ENCODE measurements around the gene PCK2. TPM values are rescaled to one million over a fixed set of nuclear protein-coding genes. Genes with fewer than 3 reads are reported as not detected.
A peak's percentile ranks its signal among the peaks of the same experiment; 100 is the strongest.

The PCK2 gene
- total and polyA plus RNA-seq, 2 of the 13 experiments (the other 11 are each of a cell fraction or from before 2014, with no cell fraction given), result 129 to 272 TPM

GRCh38 chr14:24137529-24138395 is 43.7 kb downstream of the PCK2 start (continued):
- TF ChIP-seq THAP9 (CRISPR knock-in tag; IDR thresholded peaks at IDR 0.05; ENCODE audit: borderline replicate concordance) (no peak), ZNF552 (CRISPR knock-in tag; IDR thresholded peaks at IDR 0.05; ENCODE audit: borderline replicate concordance) (peak; percentile 46; the same call in 1 of the 2 replicates), SALL1 (CRISPR knock-in tag; IDR thresholded peaks at IDR 0.05) (no peak; the same call in 1 of the 2 replicates), TRIM24 (CRISPR knock-in tag; IDR thresholded peaks at IDR 0.05) (no peak), NFIC (IDR thresholded peaks at IDR 0.05; ENCODE audit: low read length) (no peak), NR2F2 (IDR thresholded peaks at IDR 0.05; ENCODE audit: borderline replicate concordance, low read depth) (no peak), ZNF550 (CRISPR knock-in tag; IDR thresholded peaks at IDR 0.05; ENCODE audit: borderline replicate concordance) (no peak; the same call in 1 of the 2 replicates), EP300 (IDR thresholded peaks at IDR 0.05; ENCODE audit: low read depth in 2 of 2, low read length in 2 of 2) (no peak), EP300 (CRISPR knock-in tag; IDR thresholded peaks at IDR 0.05; ENCODE audit: borderline replicate concordance) (0 out of 2 replicates have a peak, but pooled peaks have one; percentile 28), FOXP1 (IDR thresholded peaks at IDR 0.05) (no peak), FOXP1 (CRISPR knock-in tag; IDR thresholded peaks at IDR 0.05) (no peak), ZNF224 (CRISPR knock-in tag; IDR thresholded peaks at IDR 0.05) (no peak), NFYC (CRISPR knock-in tag; IDR thresholded peaks at IDR 0.05) (no peak), ZNF883 (CRISPR knock-in tag; IDR thresholded peaks at IDR 0.05; ENCODE audit: not compliant biosample characterization) (no peak), ZBTB49 (CRISPR knock-in tag; IDR thresholded peaks at IDR 0.05; ENCODE audit: borderline replicate concordance) (peak; percentile 67; the same call in 1 of the 2 replicates), ZNF234 (CRISPR knock-in tag; conservative IDR thresholded peaks at IDR 0.05) (no peak), KDM3A (CRISPR knock-in tag; IDR thresholded peaks at IDR 0.05; ENCODE audit: low read depth) (0 out of 2 replicates have a peak, but pooled peaks have one; percentile 4), ZNF225 (CRISPR knock-in tag; IDR thresholded peaks at IDR 0.05) (peak; percentile 13; the same call in 1 of the 2 replicates), SAFB2 (CRISPR knock-in tag; IDR thresholded peaks at IDR 0.05; ENCODE audit: borderline replicate concordance, low read depth) (no peak; the same call in 1 of the 2 replicates), RBM22 (optimal IDR thresholded peaks at IDR 0.05; ENCODE audit: low read length) (peak; percentile 85), SATB2 (CRISPR knock-in tag; IDR thresholded peaks at IDR 0.05) (no peak), ZSCAN12 (CRISPR knock-in tag; IDR thresholded peaks at IDR 0.05) (no peak)
